Stimulated activated CD4-positive, alpha-beta T cell treated with anti-CD3 and anti-CD28 coated beads, Interleukin-1b, Interleukin-23, amount 100 ng/mL, for 1 hour (primary cell): Measurements from ENCODE around the gene DNAL4.

Source experiments
- DNase-seq, 2 donors: peaks; one replicate each; pipeline ENCODE4 v3.0.0-alpha.2; 2020; ENCODE audit warnings: low read depth in 2 of 2

DNAL4 gene

GRCh38 chr22:38740116-38740723 lies 53.7 kb downstream of the DNAL4 start:
- DNase-seq, result no peak

GRCh38 chr22:38739300-38740055 lies 54.5 kb downstream of the DNAL4 start:
- DNase-seq, result no peak

GRCh38 chr22:38738475-38739070 lies 55.4 kb downstream of the DNAL4 start:
- no peak for DNase-seq

GRCh38 chr22:38737302-38738060 lies 56.5 kb downstream of the DNAL4 start:
- DNase-seq, result no peak

GRCh38 chr22:38736257-38736570 lies 57.7 kb downstream of the DNAL4 start:
- no peak for DNase-seq

GRCh38 chr22:38735465-38736256 lies 58.3 kb downstream of the DNAL4 start:
- DNase-seq, result no peak

- DNase-seq, result no peak
Measured at GRCh38 chr22:38735126-38735464, 58.8 kb downstream of the DNAL4 start.

GRCh38 chr22:38734421-38735100 lies 59.4 kb downstream of the DNAL4 start:
- no peak for DNase-seq

GRCh38 chr22:38733724-38734381 lies 60.1 kb downstream of the DNAL4 start:
- no peak for DNase-seq

- DNase-seq, result no peak
Measured at GRCh38 chr22:38733329-38733723, 60.6 kb downstream of the DNAL4 start.

- DNase-seq, result no peak
Measured at GRCh38 chr22:38732251-38732815, 61.6 kb downstream of the DNAL4 start.

GRCh38 chr22:38731703-38732161 lies 62.2 kb downstream of the DNAL4 start:
- no peak for DNase-seq

GRCh38 chr22:38730411-38730871 lies 63.5 kb downstream of the DNAL4 start:
- no peak for DNase-seq

GRCh38 chr22:38729946-38730345 lies 64.0 kb downstream of the DNAL4 start:
- DNase-seq, result no peak

GRCh38 chr22:38728871-38729796 lies 64.8 kb downstream of the DNAL4 start:
- no peak for DNase-seq
